Fibroblast of the conjunctiva (primary cell): ENCODE data around the gene ADAMTS12.

Experiments
- DNase-seq: peaks from one replicate; pipeline ENCODE4 v3.0.0-alpha.2; 2010; ENCODE audit warnings: low read depth

ADAMTS12 gene

GRCh38 chr5:33846851-33847250 is 44.9 kb downstream of the ADAMTS12 start:
- DNase-seq = no peak

GRCh38 chr5:33843579-33843978 is 48.2 kb downstream of the ADAMTS12 start:
- DNase-seq = no peak

- no peak for DNase-seq
Measured at GRCh38 chr5:33842456-33842855, 49.3 kb downstream of the ADAMTS12 start.

GRCh38 chr5:33841891-33842290 is 49.9 kb downstream of the ADAMTS12 start:
- DNase-seq = no peak

- DNase-seq = no peak
Measured at GRCh38 chr5:33840927-33841547, 50.8 kb downstream of the ADAMTS12 start.

- no peak for DNase-seq
Measured at GRCh38 chr5:33837301-33837700, 54.5 kb downstream of the ADAMTS12 start.

- DNase-seq = no peak
Measured at GRCh38 chr5:33834334-33834733, 57.5 kb downstream of the ADAMTS12 start.

- DNase-seq = no peak
Measured at GRCh38 chr5:33833237-33833575, 58.6 kb downstream of the ADAMTS12 start.

- DNase-seq = no peak
Measured at GRCh38 chr5:33832404-33833236, 59.2 kb downstream of the ADAMTS12 start.

GRCh38 chr5:33831041-33831440 is 60.7 kb downstream of the ADAMTS12 start:
- DNase-seq = no peak

- DNase-seq = peak; percentile 41
Measured at GRCh38 chr5:33829430-33829829, 62.4 kb downstream of the ADAMTS12 start.

- no peak for DNase-seq
Measured at GRCh38 chr5:33828626-33829308, 63.0 kb downstream of the ADAMTS12 start.

GRCh38 chr5:33827885-33828284 is 63.9 kb downstream of the ADAMTS12 start:
- no peak for DNase-seq

- DNase-seq = no peak
Measured at GRCh38 chr5:33827018-33827707, 64.6 kb downstream of the ADAMTS12 start.

- DNase-seq = no peak
Measured at GRCh38 chr5:33824516-33825195, 67.1 kb downstream of the ADAMTS12 start.

GRCh38 chr5:33817301-33817700 is 74.5 kb downstream of the ADAMTS12 start:
- DNase-seq = no peak

GRCh38 chr5:33816791-33817190 is 75.0 kb downstream of the ADAMTS12 start:
- DNase-seq = peak; percentile 61

GRCh38 chr5:33812746-33813145 is 79.0 kb downstream of the ADAMTS12 start:
- no peak for DNase-seq

GRCh38 chr5:33810491-33811120 is 81.2 kb downstream of the ADAMTS12 start:
- DNase-seq = no peak

- no peak for DNase-seq
Measured at GRCh38 chr5:33809936-33810335, 81.9 kb downstream of the ADAMTS12 start.

- no peak for DNase-seq
Measured at GRCh38 chr5:33808699-33809098, 83.1 kb downstream of the ADAMTS12 start.
